HEK293T (cell line): ENCODE data around the gene CTNNA2.

Experiments
- CTCF ChIA-PET: fragments of 350-600 bp; formaldehyde crosslinking; extraction: SDS; loops from one replicate; lab custom pipeline; 2021; ENCODE audit warnings: antibody characterized with exemption, inconsistent platforms; lab: Yijun Ruan, JAX
- POLR2A ChIA-PET: fragments of 350-600 bp; formaldehyde crosslinking; extraction: SDS; loops from one replicate; lab custom pipeline; 2020; ENCODE audit warnings: antibody characterized with exemption, inconsistent platforms; lab: Yijun Ruan, JAX
- DNase-seq: peaks from one replicate; pipeline ENCODE4 v3.0.0; 2012; ENCODE audit warnings: mixed read lengths; ENCODE audit errors: extremely low spot score
- ARNT ChIP-seq: fragments of 450-650 bp; IDR thresholded peaks from 2 replicates; pipeline ENCODE4 v1.6.1; 2017; ENCODE audit warnings: mild to moderate bottlenecking
- BHLHE40 ChIP-seq: fragments of 450-650 bp; IDR thresholded peaks from 2 replicates; pipeline ENCODE4 v1.6.1; 2016; ENCODE audit warnings: mild to moderate bottlenecking, moderate library complexity, borderline replicate concordance
- CTBP1 ChIP-seq: fragments of 450-650 bp; IDR thresholded peaks from 2 replicates; pipeline ENCODE4 v1.6.1; 2016; ENCODE audit warnings: borderline replicate concordance
- ELF4 ChIP-seq: fragments of 450-650 bp; IDR thresholded peaks from 2 replicates; pipeline ENCODE4 v1.6.1; 2017; ENCODE audit warnings: antibody characterized with exemption
- FOXA1 ChIP-seq: fragments of 450-650 bp; IDR thresholded peaks from 2 replicates; pipeline ENCODE4 v1.6.1; 2016; ENCODE audit warnings: mild to moderate bottlenecking
- FOXK2 ChIP-seq: fragments of 450-650 bp; IDR thresholded peaks from 2 replicates; pipeline ENCODE4 v1.6.1; 2016; ENCODE audit warnings: mild to moderate bottlenecking
- FOXM1 ChIP-seq: fragments of 450-650 bp; IDR thresholded peaks from 2 replicates; pipeline ENCODE4 v1.6.1; 2017; ENCODE audit warnings: mild to moderate bottlenecking, borderline replicate concordance
- HDGF ChIP-seq: fragments of 450-650 bp; IDR thresholded peaks from 2 replicates; pipeline ENCODE4 v1.6.1; 2017; ENCODE audit warnings: antibody characterized with exemption, borderline replicate concordance
- L3MBTL2 ChIP-seq: fragments of 450-650 bp; conservative IDR thresholded peaks from 2 replicates; pipeline ENCODE4 v1.6.1; 2016; ENCODE audit warnings: mild to moderate bottlenecking
- LEF1 ChIP-seq: fragments of 450-650 bp; IDR thresholded peaks from 2 replicates; pipeline ENCODE4 v1.6.1; 2017; ENCODE audit warnings: mild to moderate bottlenecking, borderline replicate concordance
- NFRKB ChIP-seq: fragments of 450-650 bp; IDR thresholded peaks from 2 replicates; pipeline ENCODE4 v1.6.1; 2016; ENCODE audit warnings: mild to moderate bottlenecking, moderate library complexity
- SP1 ChIP-seq: fragments of 450-650 bp; IDR thresholded peaks from 2 replicates; pipeline ENCODE4 v1.6.1; 2017
- SUZ12 ChIP-seq: fragments of 450-650 bp; IDR thresholded peaks from 2 replicates; pipeline ENCODE4 v1.6.1; 2016; ENCODE audit warnings: mild to moderate bottlenecking
- TARDBP ChIP-seq: fragments of 450-650 bp; IDR thresholded peaks from 2 replicates; pipeline ENCODE4 v1.6.1; 2016
- ZNF384 ChIP-seq: fragments of 450-650 bp; IDR thresholded peaks from 2 replicates; pipeline ENCODE4 v1.6.1; 2016
- TF ChIP-seq, protein P1 (sequence below): fragments of 450-650 bp; IDR thresholded peaks from 2 replicates; pipeline ENCODE4 v1.6.1; 2016

Gene CTNNA2

GRCh38 chr2:80326214-80326613 lies 813.4 kb downstream of the CTNNA2 start:
- POLR2A ChIA-PET = no interaction called here
- TF ChIP-seq SUZ12 (no peak), CTBP1 (no peak), BHLHE40 (no peak), FOXA1 (no peak), ARNT (no peak), LEF1 (no peak), FOXM1 (no peak), ELF4 (no peak), HDGF (no peak)
- TF ChIP-seq, protein P1, sequence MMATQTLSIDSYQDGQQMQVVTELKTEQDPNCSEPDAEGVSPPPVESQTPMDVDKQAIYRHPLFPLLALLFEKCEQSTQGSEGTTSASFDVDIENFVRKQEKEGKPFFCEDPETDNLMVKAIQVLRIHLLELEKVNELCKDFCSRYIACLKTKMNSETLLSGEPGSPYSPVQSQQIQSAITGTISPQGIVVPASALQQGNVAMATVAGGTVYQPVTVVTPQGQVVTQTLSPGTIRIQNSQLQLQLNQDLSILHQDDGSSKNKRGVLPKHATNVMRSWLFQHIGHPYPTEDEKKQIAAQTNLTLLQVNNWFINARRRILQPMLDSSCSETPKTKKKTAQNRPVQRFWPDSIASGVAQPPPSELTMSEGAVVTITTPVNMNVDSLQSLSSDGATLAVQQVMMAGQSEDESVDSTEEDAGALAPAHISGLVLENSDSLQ = no peak
- no peak for DNase-seq
- CTCF ChIA-PET = interaction anchor here (1.5 kb wide), 1 partner anchor 173 kb away, joined by 5 read pairs; no protein-coding TSS in a partner anchor

GRCh38 chr2:80326861-80327260 lies 814.0 kb downstream of the CTNNA2 start:
- DNase-seq = no peak
- TF ChIP-seq TARDBP (no peak), CTBP1 (no peak), SP1 (no peak), ZNF384 (no peak), FOXA1 (no peak), SUZ12 (no peak)
- TF ChIP-seq, protein P1 = no peak
- ChIA-PET CTCF (no interaction called here), POLR2A (no interaction called here)

DNA sequence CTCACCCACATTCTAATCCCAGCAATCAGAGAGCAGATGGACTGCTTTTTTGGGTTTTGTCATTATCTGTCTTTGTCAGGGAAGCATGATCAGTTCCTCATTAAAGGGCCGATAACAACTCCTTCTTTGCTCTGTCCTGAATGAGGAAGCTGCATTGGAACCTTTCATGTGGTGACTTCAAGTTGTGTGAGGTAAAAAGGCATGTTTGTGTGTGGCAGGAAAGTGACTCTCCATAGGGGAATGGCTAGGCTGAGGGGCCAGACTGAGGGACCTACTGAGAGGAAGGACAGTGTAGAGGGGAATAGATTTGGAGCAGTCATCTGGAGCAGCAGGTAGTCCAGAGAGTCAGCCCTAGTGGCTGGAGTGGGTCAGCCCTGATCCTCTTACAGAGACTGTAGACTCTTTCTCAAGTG lies 815.3 kb downstream of the CTNNA2 start:
- POLR2A ChIA-PET = no interaction called here
- no peak for DNase-seq
- TF ChIP-seq TARDBP (no peak), SP1 (no peak), ZNF384 (no peak), HDGF (no peak), L3MBTL2 (no peak), FOXK2 (no peak), SUZ12 (no peak), ELF4 (no peak)
- TF ChIP-seq, protein P1 = no peak
- CTCF ChIA-PET = interaction anchor here (1.1 kb wide), 1 partner anchor 175 kb away, joined by 3 read pairs; no protein-coding TSS in a partner anchor

GRCh38 chr2:80329491-80329890 lies 816.6 kb downstream of the CTNNA2 start:
- DNase-seq = no peak
- ChIA-PET POLR2A (no interaction called here), CTCF (no interaction called here)

GRCh38 chr2:80330527-80331450 lies 817.9 kb downstream of the CTNNA2 start:
- no peak for TF ChIP-seq SUZ12
- ChIA-PET CTCF (no interaction called here), POLR2A (no interaction called here)
- DNase-seq = no peak

More at GRCh38 chr2:80329491-80329890, 816.6 kb downstream of the CTNNA2 start:
- no peak for TF ChIP-seq FOXM1
- TF ChIP-seq ELF4 = no peak
- TF ChIP-seq FOXK2 = no peak
- TF ChIP-seq TARDBP = no peak
- no peak for TF ChIP-seq ARNT
- no peak for TF ChIP-seq FOXA1
- no peak for TF ChIP-seq ZNF384
- no peak for TF ChIP-seq LEF1
- no peak for TF ChIP-seq HDGF
- no peak for TF ChIP-seq BHLHE40
- no peak for TF ChIP-seq CTBP1
- no peak for TF ChIP-seq SP1
- no peak for TF ChIP-seq SUZ12
- TF ChIP-seq, protein P1 = no peak
- TF ChIP-seq L3MBTL2 = no peak
- no peak for TF ChIP-seq NFRKB

DNA sequence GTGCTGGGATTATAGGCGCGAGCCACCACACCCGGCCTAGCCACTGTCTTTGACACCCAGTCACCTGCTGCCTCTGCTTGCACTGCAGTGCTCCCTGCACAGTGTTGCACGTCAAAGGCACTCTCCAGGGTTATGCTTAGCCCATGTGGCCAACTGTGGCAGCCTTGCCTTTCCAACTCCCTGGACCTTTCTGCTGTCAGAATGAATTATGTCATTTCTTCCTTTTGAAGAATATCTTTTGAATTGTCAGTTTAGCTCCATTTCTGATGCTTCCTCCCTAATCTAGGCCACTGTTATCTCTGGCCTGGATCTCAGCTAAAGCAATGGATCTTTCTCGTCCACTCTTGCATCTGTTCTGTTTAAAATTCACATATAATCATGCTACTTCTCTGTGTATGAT lies 821.0 kb downstream of the CTNNA2 start:
- TF ChIP-seq, protein P1 = no peak
- TF ChIP-seq SUZ12 = no peak
- no peak for TF ChIP-seq LEF1
- no peak for TF ChIP-seq CTBP1
- TF ChIP-seq SP1 = no peak
- TF ChIP-seq ELF4 = no peak
- TF ChIP-seq NFRKB = no peak
- no peak for TF ChIP-seq FOXA1
- no peak for TF ChIP-seq L3MBTL2
- TF ChIP-seq TARDBP = no peak
- no peak for TF ChIP-seq HDGF
- no peak for TF ChIP-seq ZNF384
- TF ChIP-seq ARNT = no peak
- TF ChIP-seq FOXM1 = no peak
- TF ChIP-seq BHLHE40 = no peak
- TF ChIP-seq FOXK2 = no peak
- CTCF ChIA-PET = no interaction called here

More for the DNA sequence above, 821.0 kb downstream of the CTNNA2 start:
- POLR2A ChIA-PET = no interaction called here
- DNase-seq = no peak
